Large intestine (tissue), 1 donor: ENCODE results near the gene TNNI3. TPM values are rescaled to one million over a fixed set of nuclear protein-coding genes. Genes with fewer than 3 reads are reported as not detected.

Source experiments
- polyA plus RNA-seq: library from polyadenylated mRNA; unstranded; fragments of 120-200 nt; gene quantifications from one replicate; pipeline ENCODE4 v1.2.1, GENCODE V29; 2013

The TNNI3 gene
- polyA plus RNA-seq, 1 donor: 0.88 TPM

Other genes with a start within 250 kb of the TNNI3 start
- not detected for gene NLRP7, start 210.2 kb downstream of the TNNI3 start, polyA plus RNA-seq
- gene NLRP2, start 191.4 kb downstream of the TNNI3 start, polyA plus RNA-seq: 12.6 TPM
- gene GP6, start 119.5 kb downstream of the TNNI3 start, polyA plus RNA-seq: 0.13 TPM
- 19.9 TPM for gene RDH13, start 94.6 kb downstream of the TNNI3 start, polyA plus RNA-seq
- 20.9 TPM for gene EPS8L1, start 81.9 kb downstream of the TNNI3 start, polyA plus RNA-seq
- 94.4 TPM for gene PPP1R12C, start 40.1 kb downstream of the TNNI3 start, polyA plus RNA-seq
- 10.2 TPM for gene TNNT1, start 8.5 kb downstream of the TNNI3 start, polyA plus RNA-seq
- 0.99 TPM for gene DNAAF3, start 8.9 kb upstream of the TNNI3 start, polyA plus RNA-seq
- 9.1 TPM for gene SYT5, start 22.6 kb upstream of the TNNI3 start, polyA plus RNA-seq
- 28.1 TPM for gene PTPRH, start 51.8 kb upstream of the TNNI3 start, polyA plus RNA-seq
- gene TMEM86B, start 71.0 kb upstream of the TNNI3 start, polyA plus RNA-seq: 69.0 TPM
- gene PPP6R1, start 101.3 kb upstream of the TNNI3 start, polyA plus RNA-seq: 65.1 TPM
- gene HSPBP1, start 122.4 kb upstream of the TNNI3 start, polyA plus RNA-seq: 29.4 TPM
- gene BRSK1, start 126.3 kb upstream of the TNNI3 start, polyA plus RNA-seq: 9.7 TPM
- 71.4 TPM for gene TMEM150B, start 167.6 kb upstream of the TNNI3 start, polyA plus RNA-seq
- gene KMT5C, start 182.1 kb upstream of the TNNI3 start, polyA plus RNA-seq: 21.5 TPM
- gene COX6B2, start 197.0 kb upstream of the TNNI3 start, polyA plus RNA-seq: 1.3 TPM
- gene GARIN5B, start 205.5 kb upstream of the TNNI3 start, polyA plus RNA-seq: 0.03 TPM
- gene IL11, start 212.7 kb upstream of the TNNI3 start, polyA plus RNA-seq: 0.66 TPM
- gene TMEM190, start 219.1 kb upstream of the TNNI3 start, polyA plus RNA-seq: 0.93 TPM
- 8.7 TPM for gene TMEM238, start 226.6 kb upstream of the TNNI3 start, polyA plus RNA-seq
- 2,127 TPM for gene RPL28, start 228.2 kb upstream of the TNNI3 start, polyA plus RNA-seq